HFFc6 (cell line): ENCODE data around the gene USP44. TPM values are rescaled to one million over a fixed set of nuclear protein-coding genes. Genes with fewer than 3 reads are reported as not detected.

ENCODE experiments used
- DNase-seq: peaks from one replicate; pipeline ENCODE4 v3.0.0-alpha.2; 2018
- H3K27ac Mint-ChIP-seq: 2 replicates; pipeline ENCODE4 v1.8.0; 2020; ENCODE audit warnings: mild to moderate bottlenecking, mixed read lengths
- H3K27me3 Mint-ChIP-seq: 2 replicates; pipeline ENCODE4 v1.8.0; 2021; ENCODE audit warnings: mild to moderate bottlenecking, moderate library complexity, mixed read lengths; ENCODE audit not compliant: insufficient read depth
- H3K36me3 Mint-ChIP-seq: 2 replicates; pipeline ENCODE4 v1.8.0; 2021; ENCODE audit warnings: low read depth, mixed read lengths
- H3K4me1 Mint-ChIP-seq: 2 replicates; pipeline ENCODE4 v1.8.0; 2020; ENCODE audit warnings: low read depth, mixed read lengths
- H3K4me3 Mint-ChIP-seq: 2 replicates; pipeline ENCODE4 v1.8.0; 2020; ENCODE audit warnings: mild to moderate bottlenecking, moderate library complexity, mixed read lengths
- H3K9me3 Mint-ChIP-seq: 2 replicates; pipeline ENCODE4 v1.8.0; 2020; ENCODE audit warnings: mild to moderate bottlenecking, mixed read lengths
- CTCF ChIP-seq: fragments of 200-600 bp; sonication (generic); IDR thresholded peaks from 2 replicates; pipeline ENCODE4 v1.5.0; 2021; ENCODE audit warnings: antibody characterized with exemption, mild to moderate bottlenecking
- long read RNA-seq: library from polyadenylated mRNA; unstranded; transcript quantifications from one replicate; pipeline ENCODE4 v2.0.0, GENCODE V29; 2019
- total RNA-seq, 6 experiments: library from RNA; stranded (reverse); fragmentation: NEBNext Ultra II Directional; extraction: Animal tissue kit (Norgen Biotek cat#: 25700); gene quantifications; 2 replicates in 1 of 6; 3 replicates in 5 of 6; pipeline ENCODE4 v1.2.3, GENCODE V29; 2021

Gene USP44
- total RNA-seq, result not detected
- long read RNA-seq, result 0 reads

DNA sequence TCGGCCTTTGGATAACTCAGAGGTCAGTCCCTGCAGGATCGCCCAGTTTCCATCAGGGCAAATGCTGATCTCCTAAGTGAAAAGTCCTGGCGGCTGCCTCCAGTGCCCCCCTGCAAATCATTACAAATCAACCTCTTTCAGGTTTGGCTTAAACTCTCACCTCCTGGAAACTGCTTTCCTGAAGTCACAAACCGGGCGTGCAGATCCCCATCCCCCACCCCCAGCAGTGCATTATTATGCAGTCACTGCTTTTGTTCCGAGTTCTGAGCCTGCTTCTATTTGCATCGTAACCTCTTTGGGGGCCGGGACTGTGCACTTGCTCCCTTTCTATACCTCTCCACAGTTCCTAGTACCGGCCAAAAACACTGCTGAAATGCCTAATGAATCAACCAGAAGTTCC lies at the start of gene USP44:
TSS of gene USP44 (minus strand) at position 172 of the 400 bp plus-strand sequence. CDS start 17,220 bp downstream, outside the sequence.
- no peak within 1 kb of the TSS for H3K4me3 Mint-ChIP-seq
- no peak for DNase-seq
- H3K4me1 Mint-ChIP-seq, result peaks cover 9% of the 10 kb centered on the region
- H3K27me3 Mint-ChIP-seq, result peaks cover 31% of the 10 kb centered on the region
- peaks cover 8% of the 10 kb centered on the region for H3K36me3 Mint-ChIP-seq
- no peak within 1 kb of the TSS for H3K27ac Mint-ChIP-seq
- TF ChIP-seq CTCF, result no peak
- H3K9me3 Mint-ChIP-seq, result peaks cover 12% of the 10 kb centered on the region

DNA sequence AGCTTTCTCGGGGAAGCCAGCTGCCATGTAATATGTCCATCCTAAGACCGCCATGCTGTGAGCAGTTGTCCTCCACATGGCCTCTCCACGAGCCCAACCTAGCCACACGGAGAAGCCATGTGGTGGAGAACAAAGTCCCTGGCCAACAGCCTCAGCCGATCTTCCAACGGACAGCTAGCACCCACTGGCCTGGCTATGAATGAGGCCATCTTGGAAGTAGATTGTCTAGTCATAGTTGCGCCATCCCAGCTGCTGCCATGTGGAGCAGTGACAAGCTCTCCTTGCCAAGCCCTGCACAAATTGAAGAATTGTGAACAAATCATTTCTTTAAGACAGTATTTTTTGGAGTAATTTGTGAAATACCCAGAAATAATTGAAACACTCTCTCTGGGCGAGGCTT lies 49.3 kb upstream of the USP44 start:
- no peak overlapping the region for H3K27ac Mint-ChIP-seq
- H3K36me3 Mint-ChIP-seq, result no peaks in the 10 kb centered on the region
- H3K4me1 Mint-ChIP-seq, result peaks cover 32% of the 10 kb centered on the region
- no peaks in the 10 kb centered on the region for H3K27me3 Mint-ChIP-seq
- no peaks in the 10 kb centered on the region for H3K9me3 Mint-ChIP-seq
- no peak for TF ChIP-seq CTCF
- DNase-seq, result no peak
- H3K4me3 Mint-ChIP-seq, result no peak overlapping the region

GRCh38 chr12:95599880-95600279 lies 48.6 kb upstream of the USP44 start:
- no peak overlapping the region for H3K4me3 Mint-ChIP-seq
- H3K36me3 Mint-ChIP-seq, result no peaks in the 10 kb centered on the region
- H3K27ac Mint-ChIP-seq, result no peak overlapping the region
- H3K4me1 Mint-ChIP-seq, result peaks cover 25% of the 10 kb centered on the region
- H3K9me3 Mint-ChIP-seq, result no peaks in the 10 kb centered on the region
- no peak for TF ChIP-seq CTCF
- no peak for DNase-seq
- no peaks in the 10 kb centered on the region for H3K27me3 Mint-ChIP-seq

- H3K4me3 Mint-ChIP-seq, result no peak overlapping the region
- no peak for TF ChIP-seq CTCF
- H3K4me1 Mint-ChIP-seq, result peaks cover 13% of the 10 kb centered on the region
- no peaks in the 10 kb centered on the region for H3K9me3 Mint-ChIP-seq
- no peak overlapping the region for H3K27ac Mint-ChIP-seq
- no peaks in the 10 kb centered on the region for H3K36me3 Mint-ChIP-seq
- no peak for DNase-seq
- H3K27me3 Mint-ChIP-seq, result no peaks in the 10 kb centered on the region; the same call in 1 of the 2 replicates
These were observed 42.9 kb upstream of the USP44 start for GRCh38 chr12:95594136-95594535.

- H3K27ac Mint-ChIP-seq, result no peak overlapping the region
- peaks cover 13% of the 10 kb centered on the region for H3K4me1 Mint-ChIP-seq
- H3K27me3 Mint-ChIP-seq, result no peaks in the 10 kb centered on the region; the same call in 1 of the 2 replicates
- DNase-seq, result no peak
- H3K36me3 Mint-ChIP-seq, result no peaks in the 10 kb centered on the region
- no peak overlapping the region for H3K4me3 Mint-ChIP-seq
- no peaks in the 10 kb centered on the region for H3K9me3 Mint-ChIP-seq
- TF ChIP-seq CTCF, result no peak
These were observed 42.1 kb upstream of the USP44 start for GRCh38 chr12:95593266-95593871.
